Glutamatergic neuron (in vitro differentiated cells): ENCODE results near the gene CDK5RAP2. TPM values are rescaled to one million over a fixed set of nuclear protein-coding genes. Genes with fewer than 3 reads are reported as not detected.
"Not testable (repeated sequence)": the region's sequence is repeated elsewhere in the genome, so short reads cannot be mapped to it uniquely, and the experiment has no call there.

Experiments used
- DNase-seq: peaks from one replicate; pipeline ENCODE4 v3.0.0; 2022
- H3K27ac Mint-ChIP-seq: one replicate; pipeline ENCODE4 v1.8.0; 2020; ENCODE audit warnings: mild to moderate bottlenecking, mixed read lengths, inconsistent platforms; ENCODE audit not compliant: unreplicated experiment
- H3K27me3 Mint-ChIP-seq: one replicate; pipeline ENCODE4 v1.8.0; 2020; ENCODE audit warnings: mild to moderate bottlenecking, moderate library complexity, mixed read lengths, inconsistent platforms; ENCODE audit not compliant: unreplicated experiment
- H3K36me3 Mint-ChIP-seq: one replicate; pipeline ENCODE4 v1.8.0; 2020; ENCODE audit warnings: mild to moderate bottlenecking, mixed read lengths, inconsistent platforms; ENCODE audit not compliant: unreplicated experiment
- H3K4me1 Mint-ChIP-seq: one replicate; pipeline ENCODE4 v1.8.0; 2020; ENCODE audit warnings: mild to moderate bottlenecking, low read depth, mixed read lengths, inconsistent platforms; ENCODE audit not compliant: unreplicated experiment
- H3K4me3 Mint-ChIP-seq: one replicate; pipeline ENCODE4 v1.8.0; 2020; ENCODE audit warnings: mild to moderate bottlenecking, mixed read lengths, inconsistent platforms; ENCODE audit not compliant: unreplicated experiment
- H3K9me3 Mint-ChIP-seq: one replicate; pipeline ENCODE4 v1.8.0; 2020; ENCODE audit warnings: mild to moderate bottlenecking, moderate library complexity, mixed read lengths, inconsistent platforms; ENCODE audit not compliant: unreplicated experiment
- total RNA-seq: library from RNA; stranded (reverse); fragmentation: NEBNext Ultra II Directional; extraction: Animal tissue kit (Norgen Biotek cat#: 25700); gene quantifications from one replicate; pipeline ENCODE4 v1.2.1, GENCODE V29; 2021; ENCODE audit not compliant: unreplicated experiment
- TF ChIP-seq, protein P1 (sequence below): fragments of 200-600 bp; sonication (generic); IDR thresholded peaks from one replicate; pipeline ENCODE4 v1.5.0; 2021; ENCODE audit not compliant: partially characterized antibody, unreplicated experiment

Gene CDK5RAP2
- total RNA-seq, 1 donor from 2014 or later = 53.2 TPM

DNA sequence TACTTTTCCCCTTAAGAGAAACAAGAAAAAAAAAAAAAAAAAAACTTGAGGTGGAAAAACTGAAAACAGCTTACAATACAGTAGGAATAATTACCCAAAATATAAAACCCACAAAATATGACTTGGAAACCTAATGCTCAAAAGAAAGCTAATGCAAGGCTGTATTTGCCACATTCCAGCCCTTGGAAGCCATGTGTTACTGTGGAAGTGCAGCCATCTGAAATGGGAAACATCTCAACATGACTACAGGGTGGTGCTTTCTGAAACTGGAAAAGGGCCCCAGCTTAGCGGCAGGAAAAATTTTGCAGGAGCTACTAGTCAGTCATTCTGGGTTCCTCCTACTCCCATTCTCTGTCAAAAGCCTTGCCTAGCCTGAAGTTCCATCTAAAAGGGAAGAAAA lies 20.4 kb downstream of the CDK5RAP2 start:
- no peaks in the 10 kb centered on the region for H3K9me3 Mint-ChIP-seq
- peaks cover 4% of the 10 kb centered on the region for H3K27me3 Mint-ChIP-seq
- no peak for DNase-seq
- H3K27ac Mint-ChIP-seq = no peak overlapping the region
- TF ChIP-seq, protein P1, sequence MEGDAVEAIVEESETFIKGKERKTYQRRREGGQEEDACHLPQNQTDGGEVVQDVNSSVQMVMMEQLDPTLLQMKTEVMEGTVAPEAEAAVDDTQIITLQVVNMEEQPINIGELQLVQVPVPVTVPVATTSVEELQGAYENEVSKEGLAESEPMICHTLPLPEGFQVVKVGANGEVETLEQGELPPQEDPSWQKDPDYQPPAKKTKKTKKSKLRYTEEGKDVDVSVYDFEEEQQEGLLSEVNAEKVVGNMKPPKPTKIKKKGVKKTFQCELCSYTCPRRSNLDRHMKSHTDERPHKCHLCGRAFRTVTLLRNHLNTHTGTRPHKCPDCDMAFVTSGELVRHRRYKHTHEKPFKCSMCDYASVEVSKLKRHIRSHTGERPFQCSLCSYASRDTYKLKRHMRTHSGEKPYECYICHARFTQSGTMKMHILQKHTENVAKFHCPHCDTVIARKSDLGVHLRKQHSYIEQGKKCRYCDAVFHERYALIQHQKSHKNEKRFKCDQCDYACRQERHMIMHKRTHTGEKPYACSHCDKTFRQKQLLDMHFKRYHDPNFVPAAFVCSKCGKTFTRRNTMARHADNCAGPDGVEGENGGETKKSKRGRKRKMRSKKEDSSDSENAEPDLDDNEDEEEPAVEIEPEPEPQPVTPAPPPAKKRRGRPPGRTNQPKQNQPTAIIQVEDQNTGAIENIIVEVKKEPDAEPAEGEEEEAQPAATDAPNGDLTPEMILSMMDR = no peak
- H3K4me1 Mint-ChIP-seq = peaks cover 1% of the 10 kb centered on the region
- no peak overlapping the region for H3K4me3 Mint-ChIP-seq
- H3K36me3 Mint-ChIP-seq = peaks cover 6% of the 10 kb centered on the region

DNA sequence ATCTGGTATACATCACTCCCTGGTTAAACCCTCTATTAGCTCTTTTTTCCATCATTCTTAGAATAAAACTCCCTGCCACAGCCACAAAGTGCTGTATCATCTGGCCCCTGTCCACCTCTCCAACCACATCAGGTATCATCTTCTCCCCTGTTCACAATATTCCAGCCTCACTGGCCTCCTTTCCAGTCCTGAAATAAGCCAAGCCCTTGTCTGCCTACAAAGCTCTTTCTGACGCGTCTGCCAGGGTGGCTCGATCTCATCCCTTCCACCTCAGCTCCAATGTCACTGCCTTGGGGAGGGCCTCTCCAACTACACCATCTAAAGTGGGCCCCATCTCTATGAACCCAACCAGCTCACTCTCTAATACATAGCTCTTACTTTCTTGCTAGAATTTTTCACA lies 21.5 kb downstream of the CDK5RAP2 start:
- Mint-ChIP-seq H3K4me1 (peaks cover 1% of the 10 kb centered on the region), H3K4me3 (no peak overlapping the region), H3K27ac (peak overlapping the region; percentile 42), H3K9me3 (no peaks in the 10 kb centered on the region), H3K27me3 (peaks cover 4% of the 10 kb centered on the region), H3K36me3 (peaks cover 6% of the 10 kb centered on the region)
- TF ChIP-seq, protein P1 = no peak
- DNase-seq = no peak

DNA sequence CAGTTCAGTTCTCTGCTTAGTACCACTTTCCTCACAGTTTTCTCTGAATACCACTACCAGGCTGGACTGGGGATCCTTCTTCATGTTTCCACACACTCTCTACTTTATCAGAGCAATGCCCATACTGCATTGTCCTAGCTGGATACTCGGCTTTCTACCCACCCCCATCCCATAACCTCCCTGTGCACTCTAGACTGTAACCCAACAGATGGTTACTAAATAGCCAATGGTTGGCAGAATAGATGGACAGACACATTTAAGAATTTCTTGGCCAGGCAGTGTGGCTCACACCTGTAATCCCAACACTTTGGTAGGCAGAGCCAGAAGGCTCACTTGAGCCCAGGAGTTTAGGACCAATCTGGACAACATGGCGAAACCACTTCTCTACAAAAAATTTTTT lies 22.8 kb downstream of the CDK5RAP2 start:
- peaks cover 4% of the 10 kb centered on the region for H3K27me3 Mint-ChIP-seq
- no peaks in the 10 kb centered on the region for H3K36me3 Mint-ChIP-seq
- no peak for DNase-seq
- H3K9me3 Mint-ChIP-seq = no peaks in the 10 kb centered on the region
- TF ChIP-seq, protein P1 = no peak
- H3K4me1 Mint-ChIP-seq = peaks cover 1% of the 10 kb centered on the region
- H3K27ac Mint-ChIP-seq = no peak overlapping the region
- no peak overlapping the region for H3K4me3 Mint-ChIP-seq

DNA sequence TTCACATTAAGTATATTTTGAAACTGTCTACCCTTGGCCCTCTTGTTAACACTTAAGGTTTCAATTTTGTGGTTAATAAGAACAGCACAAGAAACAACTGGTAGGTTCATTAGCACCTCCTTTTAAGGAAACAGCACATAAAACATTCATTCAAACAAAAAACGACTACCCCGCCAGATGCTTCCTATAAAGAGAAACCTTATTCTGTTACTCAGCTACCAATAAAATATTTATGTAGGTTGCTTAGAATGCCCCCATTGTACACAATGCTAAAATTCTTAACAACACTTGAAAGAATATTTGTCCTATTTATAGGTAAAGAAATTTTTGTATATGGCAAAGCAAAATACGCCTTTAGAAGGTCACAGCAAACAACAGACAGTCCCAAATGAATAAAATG lies 23.2 kb downstream of the CDK5RAP2 start:
- Mint-ChIP-seq H3K4me3 (no peak overlapping the region), H3K9me3 (no peaks in the 10 kb centered on the region), H3K4me1 (peaks cover 1% of the 10 kb centered on the region), H3K27ac (no peak overlapping the region), H3K36me3 (no peaks in the 10 kb centered on the region), H3K27me3 (peaks cover 4% of the 10 kb centered on the region)
- DNase-seq = no peak
- TF ChIP-seq, protein P1 = no peak

DNA sequence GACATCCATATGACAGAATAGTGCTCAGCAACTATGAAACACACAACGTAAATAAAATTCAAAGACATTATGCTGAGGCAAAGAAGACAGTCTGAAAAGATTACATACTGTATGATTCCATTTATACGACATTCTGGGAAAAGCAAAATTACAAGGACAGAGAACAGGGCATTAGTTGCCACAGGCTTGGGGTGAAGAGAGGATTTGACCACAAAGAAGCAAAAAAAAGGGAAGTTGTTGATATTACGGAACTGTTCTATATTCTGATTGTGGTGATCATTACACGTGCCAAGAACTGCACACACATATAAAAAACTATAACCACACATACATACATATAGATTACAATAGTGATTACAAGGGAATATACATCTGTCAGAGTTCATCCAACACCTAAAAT lies 24.1 kb downstream of the CDK5RAP2 start:
- Mint-ChIP-seq H3K4me3 (no peak overlapping the region), H3K27ac (no peak overlapping the region), H3K9me3 (no peaks in the 10 kb centered on the region), H3K27me3 (peaks cover 2% of the 10 kb centered on the region), H3K4me1 (peaks cover 1% of the 10 kb centered on the region), H3K36me3 (no peaks in the 10 kb centered on the region)
- TF ChIP-seq, protein P1 = no peak
- DNase-seq = no peak

DNA sequence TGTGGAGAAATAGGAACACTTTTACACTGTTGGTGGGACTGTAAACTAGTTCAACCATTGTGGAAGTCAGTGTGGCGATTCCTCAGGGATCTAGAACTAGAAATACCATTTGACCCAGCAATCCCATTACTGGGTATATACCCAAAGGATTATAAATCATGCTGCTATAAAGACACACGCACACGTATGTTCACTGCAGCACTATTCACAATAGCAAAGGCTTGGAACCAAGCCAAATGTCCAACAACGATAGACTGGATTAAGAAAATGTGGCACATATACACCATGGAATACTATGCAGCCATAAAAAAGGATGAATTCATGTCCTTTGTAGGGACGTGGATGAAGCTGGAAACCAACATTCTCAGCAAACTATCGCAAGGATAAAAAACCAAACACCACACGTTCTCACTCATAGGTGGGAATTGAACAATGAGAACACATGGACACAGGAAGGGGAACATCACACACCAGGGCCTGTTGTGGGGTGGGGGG lies 27.7 kb downstream of the CDK5RAP2 start:
- H3K27me3 Mint-ChIP-seq, H3K27ac Mint-ChIP-seq, H3K9me3 Mint-ChIP-seq, H3K4me1 Mint-ChIP-seq, H3K4me3 Mint-ChIP-seq, H3K36me3 Mint-ChIP-seq, DNase-seq: not testable (repeated sequence)
